Neural cell (in vitro differentiated cells): ENCODE results near the gene JMJD4.

Source experiments
- EP300 ChIP-seq: fragments of 450-650 bp; conservative IDR thresholded peaks from 2 replicates; pipeline ENCODE4 v1.6.1; 2014; ENCODE audit warnings: antibody characterized with exemption, mild to moderate bottlenecking, moderate library complexity; ENCODE audit not compliant: poor library complexity, severe bottlenecking
- EZH2 ChIP-seq: fragments of 200-600, 300-800 bp; shearing (Covaris generic), sonication (generic); IDR thresholded peaks from 2 replicates; pipeline ENCODE4 v1.6.1; 2014; ENCODE audit warnings: antibody characterized with exemption, low read length, borderline replicate concordance, mild to moderate bottlenecking; ENCODE audit not compliant: insufficient read depth, poor library complexity, severe bottlenecking
- MXI1 ChIP-seq: fragments of 450-650 bp; conservative IDR thresholded peaks from 2 replicates; pipeline ENCODE4 v1.6.1; 2014; ENCODE audit warnings: antibody characterized with exemption, mild to moderate bottlenecking; ENCODE audit not compliant: poor library complexity, severe bottlenecking
- POLR2AphosphoS5 ChIP-seq: IDR thresholded peaks from 2 replicates; pipeline ENCODE4 v1.6.1; 2012
- RAD21 ChIP-seq: fragments of 450-650 bp; conservative IDR thresholded peaks from 2 replicates; pipeline ENCODE4 v1.6.1; 2014; ENCODE audit warnings: antibody characterized with exemption, mild to moderate bottlenecking, moderate library complexity
- REST ChIP-seq: IDR thresholded peaks from 2 replicates; pipeline ENCODE4 v1.6.1; 2012; ENCODE audit warnings: borderline replicate concordance
- SMC3 ChIP-seq: fragments of 450-650 bp; conservative IDR thresholded peaks from 2 replicates; pipeline ENCODE4 v1.6.1; 2014; ENCODE audit warnings: antibody characterized with exemption, mild to moderate bottlenecking, moderate library complexity; ENCODE audit not compliant: poor library complexity
- TAF1 ChIP-seq: IDR thresholded peaks from 2 replicates; pipeline ENCODE4 v1.6.1; 2012; ENCODE audit warnings: low read depth
- TF ChIP-seq, protein P1 (sequence below): fragments of 450-650 bp; IDR thresholded peaks from 2 replicates; pipeline ENCODE4 v1.5.1; 2014; ENCODE audit warnings: antibody characterized with exemption, mild to moderate bottlenecking, moderate library complexity; ENCODE audit not compliant: poor library complexity, severe bottlenecking

- TF ChIP-seq POLR2AphosphoS5: no peak
- TF ChIP-seq, protein P1, sequence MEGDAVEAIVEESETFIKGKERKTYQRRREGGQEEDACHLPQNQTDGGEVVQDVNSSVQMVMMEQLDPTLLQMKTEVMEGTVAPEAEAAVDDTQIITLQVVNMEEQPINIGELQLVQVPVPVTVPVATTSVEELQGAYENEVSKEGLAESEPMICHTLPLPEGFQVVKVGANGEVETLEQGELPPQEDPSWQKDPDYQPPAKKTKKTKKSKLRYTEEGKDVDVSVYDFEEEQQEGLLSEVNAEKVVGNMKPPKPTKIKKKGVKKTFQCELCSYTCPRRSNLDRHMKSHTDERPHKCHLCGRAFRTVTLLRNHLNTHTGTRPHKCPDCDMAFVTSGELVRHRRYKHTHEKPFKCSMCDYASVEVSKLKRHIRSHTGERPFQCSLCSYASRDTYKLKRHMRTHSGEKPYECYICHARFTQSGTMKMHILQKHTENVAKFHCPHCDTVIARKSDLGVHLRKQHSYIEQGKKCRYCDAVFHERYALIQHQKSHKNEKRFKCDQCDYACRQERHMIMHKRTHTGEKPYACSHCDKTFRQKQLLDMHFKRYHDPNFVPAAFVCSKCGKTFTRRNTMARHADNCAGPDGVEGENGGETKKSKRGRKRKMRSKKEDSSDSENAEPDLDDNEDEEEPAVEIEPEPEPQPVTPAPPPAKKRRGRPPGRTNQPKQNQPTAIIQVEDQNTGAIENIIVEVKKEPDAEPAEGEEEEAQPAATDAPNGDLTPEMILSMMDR: no peak
- TF ChIP-seq REST: no peak
- no peak for TF ChIP-seq TAF1
- TF ChIP-seq RAD21: no peak
- no peak for TF ChIP-seq EP300
- TF ChIP-seq SMC3: no peak
- no peak for TF ChIP-seq EZH2
- no peak for TF ChIP-seq MXI1
Observed at GRCh38 chr1:227756172-227756959, 21.3 kb upstream of the JMJD4 start.
